ENCODE data around the gene CCDC33. TPM values are rescaled to one million over a fixed set of nuclear protein-coding genes. Genes with fewer than 3 reads are reported as not detected.

Gene CCDC33
- polyA plus RNA-seq, 1 of the 3 experiments (the other 2 are of a cell fraction): 4.0 TPM

- Histone ChIP-seq H3K9me2 (no peaks in the 10 kb centered on the region), H3F3A (replicated peaks; ENCODE audit: insufficient read depth) (no peaks in the 10 kb centered on the region), H3K27ac (ENCODE audit: low read depth in 2 of 2, low read length in 1 of 2) (peak overlapping the region in 1 of 2 experiments; percentile 94; a peak in 2 of 4 replicates), H3K9ac (no peak overlapping the region), H4K20me1 (ENCODE audit: insufficient read depth) (no peaks in the 10 kb centered on the region), H3K36me3 (replicated peaks in 1 of 2; ENCODE audit: control insufficient read depth in 1 of 2, insufficient read depth in 2 of 2, low read length in 1 of 2) (no peaks in the 10 kb centered on the region), H3K27me3 (ENCODE audit: insufficient read depth) (no peaks in the 10 kb centered on the region), H3K4me2 (no peak overlapping the region), H3K4me1 (ENCODE audit: control insufficient read depth in 1 of 2, insufficient read depth in 2 of 2, low read depth in 1 of 2, low read length in 1 of 2) (peaks cover 6 to 42% of the 10 kb centered on the region in 2 experiments; a peak in 3 of 4 replicates), H3K4me3 (ENCODE audit: low read depth in 2 of 2, low read length in 1 of 2) (no peak overlapping the region), H3K9me3 (no peaks in the 10 kb centered on the region), H3K79me2 (ENCODE audit: insufficient read depth) (no peaks in the 10 kb centered on the region), H2AFZ (ENCODE audit: low read depth) (no peak overlapping the region)
- WGBS (ENCODE audit: low lambda C conversion rate): 92% methylated on average over 6 of the region's 6 CpGs
- DNase-seq: no peak
- ChIA-PET CTCF (interaction anchor here (0.7 to 4.6 kb wide), 6 partner anchors 8 to 124 kb away, joined by 3 to 17 read pairs (median 4); no protein-coding TSS in a partner anchor), POLR2A (interaction anchor here (1.6 to 1.7 kb wide), 2 partner anchors 11 to 39 kb away, joined by 6 to 7 read pairs; no protein-coding TSS in a partner anchor)
- TF ChIP-seq FOXM1 (IDR thresholded peaks at IDR 0.05; ENCODE audit: low read depth) (no peak), USF1 (IDR thresholded peaks at IDR 0.05; ENCODE audit: borderline replicate concordance, low read depth) (no peak), FOXJ3 (CRISPR knock-in tag; IDR thresholded peaks at IDR 0.05) (no peak), GABPA (IDR thresholded peaks at IDR 0.05; ENCODE audit: low read depth) (no peak), EP300 (IDR thresholded peaks at IDR 0.05; ENCODE audit: borderline replicate concordance in 1 of 2, low read depth in 1 of 2, low read length in 1 of 2) (no peak), SIN3A (IDR thresholded peaks at IDR 0.05; ENCODE audit: borderline replicate concordance, low read depth, low read length) (no peak), RXRA (IDR thresholded peaks at IDR 0.05; ENCODE audit: borderline replicate concordance, low read depth) (no peak), YY1 (IDR thresholded peaks at IDR 0.05; ENCODE audit: low read depth) (no peak), CHD2 (IDR thresholded peaks at IDR 0.05; ENCODE audit: low read length, partially characterized antibody) (no peak), GATA2 (CRISPR knock-in tag; IDR thresholded peaks at IDR 0.05) (no peak), REST (IDR thresholded peaks at IDR 0.05; ENCODE audit: low read depth, low read length) (no peak), NRF1 (IDR thresholded peaks at IDR 0.05; ENCODE audit: low read depth, low read length) (no peak), NFIC (IDR thresholded peaks at IDR 0.05; ENCODE audit: borderline replicate concordance) (no peak), MEF2A (IDR thresholded peaks at IDR 0.05; ENCODE audit: borderline replicate concordance, low read depth) (no peak)
- TF ChIP-seq, protein P1, sequence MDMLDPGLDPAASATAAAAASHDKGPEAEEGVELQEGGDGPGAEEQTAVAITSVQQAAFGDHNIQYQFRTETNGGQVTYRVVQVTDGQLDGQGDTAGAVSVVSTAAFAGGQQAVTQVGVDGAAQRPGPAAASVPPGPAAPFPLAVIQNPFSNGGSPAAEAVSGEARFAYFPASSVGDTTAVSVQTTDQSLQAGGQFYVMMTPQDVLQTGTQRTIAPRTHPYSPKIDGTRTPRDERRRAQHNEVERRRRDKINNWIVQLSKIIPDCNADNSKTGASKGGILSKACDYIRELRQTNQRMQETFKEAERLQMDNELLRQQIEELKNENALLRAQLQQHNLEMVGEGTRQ (IDR thresholded peaks at IDR 0.05; ENCODE audit: borderline replicate concordance, low read depth, low read length): no peak
- TF ChIP-seq, protein P2, sequence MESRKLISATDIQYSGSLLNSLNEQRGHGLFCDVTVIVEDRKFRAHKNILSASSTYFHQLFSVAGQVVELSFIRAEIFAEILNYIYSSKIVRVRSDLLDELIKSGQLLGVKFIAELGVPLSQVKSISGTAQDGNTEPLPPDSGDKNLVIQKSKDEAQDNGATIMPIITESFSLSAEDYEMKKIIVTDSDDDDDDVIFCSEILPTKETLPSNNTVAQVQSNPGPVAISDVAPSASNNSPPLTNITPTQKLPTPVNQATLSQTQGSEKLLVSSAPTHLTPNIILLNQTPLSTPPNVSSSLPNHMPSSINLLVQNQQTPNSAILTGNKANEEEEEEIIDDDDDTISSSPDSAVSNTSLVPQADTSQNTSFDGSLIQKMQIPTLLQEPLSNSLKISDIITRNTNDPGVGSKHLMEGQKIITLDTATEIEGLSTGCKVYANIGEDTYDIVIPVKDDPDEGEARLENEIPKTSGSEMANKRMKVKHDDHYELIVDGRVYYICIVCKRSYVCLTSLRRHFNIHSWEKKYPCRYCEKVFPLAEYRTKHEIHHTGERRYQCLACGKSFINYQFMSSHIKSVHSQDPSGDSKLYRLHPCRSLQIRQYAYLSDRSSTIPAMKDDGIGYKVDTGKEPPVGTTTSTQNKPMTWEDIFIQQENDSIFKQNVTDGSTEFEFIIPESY (IDR thresholded peaks at IDR 0.05; ENCODE audit: borderline replicate concordance, low read depth): no peak
Observed at GRCh38 chr15:74252291-74252690, 16.2 kb downstream of the CCDC33 start.
